IPS DF 4.7 (cell line): Measurements from ENCODE around the gene KSR2.
"Not testable (repeated sequence)": the region's sequence is repeated elsewhere in the genome, so short reads cannot be mapped to it uniquely, and the experiment has no call there.

Experiments
- DNase-seq: peaks from one replicate; pipeline ENCODE4 v3.0.0-alpha.2; 2013; ENCODE audit warnings: low spot score; ENCODE audit errors: extremely low read depth

Gene KSR2

DNA sequence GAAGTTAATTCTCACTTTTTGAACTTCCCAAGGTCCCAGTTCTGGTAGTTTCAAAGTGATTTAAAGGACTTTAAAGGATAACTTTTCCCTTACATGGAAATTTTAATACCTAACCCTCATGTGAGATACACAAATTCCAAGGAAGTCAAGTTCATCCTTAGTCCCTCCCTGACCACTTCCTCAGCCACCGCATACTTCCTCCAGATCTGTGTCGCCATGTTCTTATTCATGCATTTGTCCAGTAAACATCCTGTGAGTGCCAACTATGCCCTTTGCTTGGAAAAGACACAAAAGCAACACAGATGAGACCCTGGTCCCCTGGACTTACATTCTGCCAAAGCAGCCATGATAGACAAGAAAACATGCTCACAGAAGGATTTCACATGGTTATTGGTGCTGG is 206.6 kb downstream of the KSR2 start:
- no peak for DNase-seq

DNA sequence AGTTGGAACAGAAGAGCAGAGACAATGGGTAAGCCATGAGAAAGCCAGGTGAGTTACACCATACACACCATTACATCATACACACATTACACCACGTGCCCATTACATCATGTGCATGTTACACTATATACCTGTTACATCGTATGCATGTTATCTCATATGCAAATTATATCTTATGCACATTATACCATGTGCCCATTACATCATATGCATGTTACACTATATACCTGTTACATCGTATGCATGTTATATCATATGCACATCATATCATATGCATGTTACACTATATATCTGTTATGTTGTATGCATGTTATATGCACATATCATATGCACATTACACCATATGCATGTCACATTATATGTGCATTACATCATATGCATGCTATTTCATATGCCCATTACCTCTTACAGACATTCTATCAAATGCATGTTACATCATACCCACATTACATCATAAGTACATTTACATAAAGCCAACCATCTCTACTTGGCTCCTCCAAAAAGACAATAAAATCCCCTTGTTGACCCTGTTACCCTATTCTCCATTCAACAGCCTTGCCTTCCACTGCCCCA is 207.2 kb downstream of the KSR2 start:
- no peak for DNase-seq

DNA sequence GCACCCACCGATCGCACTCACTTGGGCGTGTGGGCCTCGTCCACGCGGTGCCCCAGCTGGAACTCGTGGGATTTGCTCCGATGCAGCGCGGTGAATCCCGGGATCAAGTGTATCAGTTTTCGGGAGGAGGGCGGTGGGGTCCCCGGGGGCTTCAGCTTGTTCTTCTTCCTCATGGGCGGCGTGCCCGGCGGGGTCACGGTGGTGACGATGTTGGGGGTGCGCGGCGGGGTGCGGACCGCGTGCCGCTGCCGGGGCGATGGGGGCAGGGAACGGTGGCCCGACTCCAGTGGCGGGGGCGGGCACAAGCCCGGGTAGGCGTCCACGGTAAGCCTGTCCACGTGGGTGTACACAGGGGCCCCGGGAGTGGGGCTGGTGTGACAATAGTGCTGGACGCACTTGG is 207.8 kb downstream of the KSR2 start:
- no peak for DNase-seq

DNA sequence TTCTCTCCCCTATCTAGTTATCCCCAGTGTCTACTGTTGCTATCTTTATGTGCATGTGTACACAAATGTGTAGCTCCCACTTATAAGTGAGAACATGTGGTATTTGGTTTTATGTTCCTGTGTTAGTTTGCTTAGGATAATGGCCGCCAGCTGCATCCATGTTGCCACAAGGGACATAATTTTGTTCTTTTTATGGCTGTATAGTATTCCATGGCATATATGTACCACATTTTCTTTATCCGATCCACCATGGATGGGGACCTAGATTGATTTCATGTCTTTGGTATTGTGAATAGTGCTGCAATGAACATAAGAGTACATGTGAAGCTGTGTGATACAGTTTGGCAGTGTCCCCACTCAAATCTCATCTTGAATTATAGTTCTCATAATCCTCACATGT is 218.1 kb downstream of the KSR2 start:
- DNase-seq = no peak

DNA sequence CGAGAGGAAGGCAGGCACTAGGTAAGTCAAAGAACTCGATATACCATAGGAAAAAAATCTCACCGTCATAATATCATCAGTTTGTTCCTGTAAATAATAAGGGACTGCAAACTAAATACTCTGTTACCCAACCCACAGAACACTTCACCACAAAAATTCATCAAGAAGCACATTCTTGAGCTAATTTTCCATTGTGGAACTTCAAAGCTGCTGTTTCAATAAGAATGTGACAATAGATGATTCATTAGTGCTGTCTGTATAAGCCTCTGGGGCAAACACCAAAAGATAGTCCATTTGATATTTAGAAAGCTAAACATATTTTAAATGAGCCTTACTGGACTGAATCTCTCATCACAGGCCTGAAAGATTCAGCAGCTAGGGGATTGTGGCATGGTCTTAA is 219.4 kb downstream of the KSR2 start:
- no peak for DNase-seq

DNA sequence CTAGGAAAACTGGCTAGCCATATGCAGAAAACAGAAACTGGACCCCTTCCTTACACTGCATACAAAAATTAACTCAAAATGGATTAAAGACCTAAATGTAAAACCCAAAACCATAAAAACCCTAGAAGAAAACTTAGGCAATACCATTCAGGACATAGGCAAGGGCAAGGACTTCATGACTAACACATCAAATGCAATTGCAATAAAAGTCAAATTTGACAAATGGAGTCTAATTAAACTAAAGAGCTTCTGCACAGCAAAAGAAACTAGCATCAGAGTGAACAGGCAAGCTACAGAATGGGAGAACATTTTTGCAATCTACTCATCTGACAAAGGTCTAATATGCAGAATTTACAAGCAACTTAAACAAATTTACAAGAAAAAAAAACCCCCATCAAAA is 222.4 kb downstream of the KSR2 start:
- DNase-seq = not testable (repeated sequence)

DNA sequence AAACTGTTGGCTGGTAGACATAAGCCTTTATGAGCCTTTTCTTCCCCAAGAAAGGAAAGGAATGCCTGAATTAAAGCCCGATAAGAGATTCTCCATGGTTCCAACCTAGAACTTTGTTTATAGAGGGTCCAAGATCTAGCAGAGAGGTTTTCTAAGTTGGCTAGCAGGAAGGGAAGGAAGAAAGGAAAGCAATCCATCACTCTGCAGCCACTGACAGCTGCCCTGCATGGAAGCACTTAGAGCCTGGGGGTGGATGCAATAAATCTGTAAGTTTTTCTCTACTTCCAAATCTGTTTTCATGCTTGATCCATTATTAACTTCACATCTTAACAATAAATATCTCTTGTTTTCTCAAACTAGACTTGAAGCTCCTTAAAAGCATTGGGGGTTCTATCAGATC is 224.4 kb downstream of the KSR2 start:
- no peak for DNase-seq

DNA sequence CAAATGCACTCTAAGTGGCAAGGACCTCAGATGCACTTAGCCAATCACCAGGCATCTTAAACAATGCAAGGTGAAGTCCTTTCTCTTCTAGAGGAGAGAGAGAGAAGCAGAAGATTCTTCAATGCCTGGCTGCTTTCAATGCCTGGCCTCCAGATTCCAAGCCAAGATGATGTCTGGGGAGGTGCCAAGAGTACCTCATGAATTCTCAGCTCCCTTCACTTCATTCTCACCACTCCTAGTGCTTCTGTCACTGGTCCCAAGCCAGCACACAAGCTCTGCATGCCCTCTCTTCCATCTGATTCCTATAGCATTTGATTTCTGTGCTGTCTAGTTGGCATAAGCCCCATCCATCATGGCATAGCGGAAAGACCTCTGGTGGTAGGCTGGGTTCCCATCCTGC is 225.0 kb downstream of the KSR2 start:
- DNase-seq = no peak

DNA sequence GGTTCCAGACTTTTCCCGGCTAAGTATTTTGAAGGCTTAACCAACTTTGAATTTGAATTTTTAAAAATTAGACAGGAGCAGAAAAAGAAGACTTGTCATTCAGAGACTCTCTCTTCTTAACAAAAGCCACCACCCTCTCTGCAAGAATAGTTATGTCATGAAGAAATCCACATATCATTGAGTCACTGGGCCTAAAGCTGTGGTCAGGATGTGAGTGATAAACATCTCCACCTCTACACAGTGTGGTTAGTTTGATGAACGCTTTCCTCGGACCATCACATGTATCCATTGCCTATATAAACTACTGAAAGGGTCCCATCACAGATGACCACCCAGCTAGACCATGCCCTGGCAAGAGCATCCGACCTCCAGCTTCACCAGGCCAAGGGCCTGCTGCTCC is 226.1 kb downstream of the KSR2 start:
- no peak for DNase-seq

DNA sequence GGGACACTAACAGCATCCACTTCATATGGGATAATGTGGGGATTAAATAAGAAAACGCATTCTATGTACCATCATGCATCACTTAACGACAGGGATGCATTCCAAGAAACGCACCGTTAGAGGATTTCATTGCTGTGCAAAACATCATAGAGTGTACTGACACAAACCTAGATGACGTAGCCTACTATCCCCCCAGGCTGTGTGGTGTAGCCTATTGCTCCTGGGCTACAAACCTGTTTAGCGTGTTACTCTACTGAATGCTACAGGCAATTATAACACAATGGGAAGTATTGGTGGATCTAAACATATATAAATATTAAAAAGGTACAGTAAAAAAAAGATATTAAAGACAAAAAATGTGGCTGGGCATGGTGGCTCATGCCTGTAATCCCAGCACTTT is 230.6 kb downstream of the KSR2 start:
- DNase-seq = no peak

DNA sequence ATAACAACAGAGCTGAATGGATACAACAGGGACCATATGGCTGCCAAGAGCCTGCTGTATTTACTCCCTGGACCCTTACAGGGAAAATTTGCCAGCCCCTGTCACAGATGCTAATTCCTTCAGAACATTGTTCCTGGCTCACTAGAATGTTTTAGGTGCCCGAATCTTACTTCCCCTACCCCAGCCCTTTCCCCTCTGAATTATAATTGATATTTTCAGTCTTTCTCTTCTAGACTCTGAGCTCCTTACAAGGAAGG is 235.3 kb downstream of the KSR2 start:
- no peak for DNase-seq

DNA sequence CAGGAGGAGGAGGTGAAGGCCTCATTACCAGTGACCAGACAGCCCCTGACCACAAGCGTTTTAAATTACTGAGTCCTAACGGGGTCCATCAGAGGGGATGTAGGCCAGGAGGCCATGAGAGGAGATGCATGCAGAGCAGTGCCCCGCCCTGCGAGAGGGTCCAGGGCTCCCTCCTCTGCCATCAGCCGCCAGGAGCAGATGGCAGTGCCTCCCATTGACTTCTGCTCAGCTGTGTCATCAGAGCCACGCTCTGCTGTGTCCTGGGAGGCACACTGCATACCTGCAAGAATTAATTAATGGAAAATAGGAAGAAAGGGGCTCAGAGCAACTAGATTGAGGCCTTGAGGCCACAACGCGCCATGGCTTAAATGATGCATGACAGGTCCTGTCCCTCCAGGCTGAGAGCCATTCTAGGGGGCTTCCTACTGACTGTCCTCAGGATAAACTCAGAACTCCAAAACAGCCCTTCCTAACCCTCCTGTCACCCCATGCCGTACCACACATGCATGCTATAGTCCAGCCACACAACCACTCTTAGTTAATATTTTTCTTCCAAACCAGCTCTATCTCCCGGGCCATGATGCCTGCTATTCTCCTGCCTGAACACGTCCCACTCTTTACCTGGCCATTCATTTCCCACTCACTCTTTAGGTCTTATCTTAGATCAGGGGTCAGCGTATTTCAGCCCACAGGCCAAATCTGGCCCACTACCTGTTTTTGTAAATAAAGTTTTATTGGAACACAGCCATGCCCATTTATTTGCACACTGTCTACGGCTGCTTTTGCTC is 235.8 kb downstream of the KSR2 start:
- no peak for DNase-seq

DNA sequence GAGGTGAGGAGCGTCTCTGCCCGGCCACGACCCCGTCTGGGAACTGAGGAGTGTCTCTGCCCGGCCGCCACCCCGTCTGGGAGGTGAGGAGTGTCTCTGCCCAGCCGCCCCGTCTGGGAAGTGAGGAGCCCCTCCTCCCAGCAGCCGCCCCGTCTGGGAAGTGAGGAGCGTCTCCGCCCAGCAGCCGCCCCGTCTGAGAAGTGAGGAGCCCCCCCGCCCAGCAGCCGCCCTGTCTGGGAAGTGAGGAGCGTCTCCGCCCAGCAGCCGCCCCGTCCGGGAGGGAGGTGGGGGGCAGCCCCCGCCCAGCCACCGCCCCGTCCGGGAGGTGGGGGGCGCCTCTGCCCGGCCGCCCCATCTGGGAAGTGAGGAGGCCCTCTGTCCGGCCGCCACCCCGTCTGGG is 237.7 kb downstream of the KSR2 start:
- DNase-seq = not testable (repeated sequence)

DNA sequence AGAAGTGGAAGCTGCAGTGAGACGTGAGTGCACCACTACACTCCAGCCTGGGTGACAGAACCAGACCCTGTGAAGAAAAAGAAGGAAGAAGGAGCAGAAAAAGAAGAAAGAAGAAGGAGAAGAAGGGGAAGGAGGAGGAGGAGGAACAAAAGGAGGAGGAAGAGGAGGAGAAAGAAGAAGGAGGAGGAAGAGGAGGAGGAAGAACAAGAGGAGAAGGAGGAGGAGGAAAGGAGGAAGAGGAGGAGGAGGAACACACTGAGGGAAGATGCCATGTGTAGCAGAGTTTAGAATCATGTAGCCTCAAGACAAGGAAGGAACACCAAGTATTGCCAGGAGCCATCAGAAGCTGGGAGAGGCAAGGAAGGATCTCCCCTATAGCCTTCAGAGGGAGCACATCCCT is 241.5 kb downstream of the KSR2 start:
- DNase-seq = no peak

DNA sequence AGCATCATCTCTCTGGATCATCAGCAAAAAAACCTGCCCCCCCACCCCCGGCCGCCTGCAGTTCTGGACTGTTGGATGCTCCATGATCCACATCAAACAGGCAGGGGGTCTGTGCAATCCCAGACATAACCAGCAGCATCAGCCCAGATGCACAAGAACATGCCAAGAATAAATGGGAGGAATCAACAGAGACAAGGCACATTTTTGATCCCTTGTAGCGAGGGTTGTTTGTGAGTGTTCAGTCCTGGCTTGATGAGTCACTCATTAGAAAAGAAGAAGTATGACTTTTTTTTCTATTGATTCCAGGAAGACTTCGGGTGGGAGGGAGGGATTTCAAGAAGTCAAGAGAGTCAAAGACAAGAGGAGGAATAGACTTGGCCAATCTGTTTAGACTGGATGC is 244.2 kb downstream of the KSR2 start:
- no peak for DNase-seq

DNA sequence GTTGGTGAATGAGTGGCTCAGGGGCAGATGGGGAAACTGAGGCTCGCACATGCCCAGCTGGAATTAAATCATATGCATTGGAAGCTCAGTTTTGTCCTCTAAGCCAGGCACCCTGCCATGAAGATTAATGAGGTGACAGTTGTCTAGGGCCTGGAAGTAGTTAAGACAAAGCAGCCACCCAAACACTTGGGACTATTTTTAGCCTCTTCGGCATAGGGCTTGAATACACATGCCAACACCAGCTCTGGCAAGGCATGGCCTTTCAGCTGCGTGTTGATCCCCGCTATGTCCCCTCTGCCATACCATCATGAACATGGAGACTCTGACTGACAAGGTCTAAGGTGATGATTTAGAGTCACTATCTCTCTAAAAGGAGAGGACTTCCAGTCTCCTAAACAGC is 250.2 kb downstream of the KSR2 start:
- no peak for DNase-seq

DNA sequence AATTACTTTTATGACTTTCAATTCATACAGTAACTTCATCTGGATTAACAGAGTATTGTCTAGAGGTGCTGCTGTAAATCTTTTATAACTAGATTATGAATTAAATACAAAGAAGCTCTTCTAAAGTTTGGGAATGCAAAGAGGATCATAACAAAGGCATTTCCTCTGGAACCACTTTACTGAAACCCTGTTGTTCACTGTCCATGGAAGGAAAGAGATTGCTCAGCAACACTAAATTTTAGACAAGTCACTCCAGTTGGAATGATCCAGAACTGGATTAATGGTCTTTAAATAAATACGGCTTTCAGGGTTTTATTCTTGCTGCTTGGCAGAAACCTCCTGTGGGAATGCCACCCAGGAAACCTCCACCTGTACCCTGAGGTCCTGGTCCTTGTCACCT is 250.6 kb downstream of the KSR2 start:
- DNase-seq = no peak

DNA sequence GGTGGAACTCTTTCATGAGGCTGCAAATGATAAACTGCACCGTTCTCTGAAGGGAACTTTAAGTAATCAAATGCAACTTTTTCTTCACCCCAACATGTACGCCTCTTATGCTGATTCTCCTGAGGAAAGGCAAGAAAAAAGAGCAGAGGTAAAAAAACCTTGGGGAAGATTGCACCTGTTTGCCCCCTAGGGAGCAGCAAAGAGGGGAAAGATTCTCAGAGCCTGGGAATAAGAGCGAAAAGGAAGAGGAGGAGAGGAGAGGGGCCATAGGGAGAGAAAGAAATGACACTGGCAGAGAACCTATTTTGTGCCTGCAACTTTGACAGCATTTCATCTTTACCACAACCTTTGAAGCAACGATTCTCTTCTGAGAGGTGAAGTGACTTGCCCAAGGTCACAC is 254.6 kb downstream of the KSR2 start:
- no peak for DNase-seq

DNA sequence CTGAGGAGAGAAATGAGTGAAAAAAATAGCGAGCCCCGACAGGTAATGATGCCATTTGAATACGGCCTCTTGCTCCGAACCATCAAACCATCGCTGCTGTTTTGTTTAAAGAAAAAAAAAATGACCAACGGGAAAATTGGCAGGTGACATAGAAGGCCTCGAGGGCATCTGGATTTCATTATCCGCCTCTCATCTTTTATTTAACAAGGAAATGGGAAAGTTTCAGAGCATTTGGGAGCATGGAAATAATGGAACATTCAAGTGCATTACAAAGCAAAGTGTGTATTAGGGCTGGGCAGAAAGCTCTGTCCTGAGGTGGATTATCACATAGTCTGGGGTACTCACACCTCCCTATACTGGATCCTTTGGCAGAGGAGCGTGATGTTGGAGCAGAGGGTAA is 258.7 kb downstream of the KSR2 start:
- DNase-seq = no peak

DNA sequence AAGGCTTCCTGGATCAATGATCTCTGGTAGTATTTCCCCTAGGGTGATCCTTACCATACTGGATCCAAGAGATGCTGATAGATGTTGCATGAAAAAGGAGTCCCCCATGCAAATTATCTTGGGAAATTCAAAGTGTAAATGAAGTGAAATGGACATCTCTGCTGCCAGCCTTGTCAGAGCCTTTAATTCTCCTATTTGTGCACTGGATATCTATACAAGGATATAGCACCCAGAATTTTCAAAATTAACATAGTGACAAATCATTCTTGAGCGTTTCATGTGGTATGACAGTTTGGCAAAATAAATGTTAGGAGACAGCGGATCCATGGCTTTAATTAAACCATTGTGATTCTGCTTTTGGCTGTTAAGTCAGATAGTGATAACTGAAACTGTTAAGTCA is 260.9 kb downstream of the KSR2 start:
- DNase-seq = no peak

DNA sequence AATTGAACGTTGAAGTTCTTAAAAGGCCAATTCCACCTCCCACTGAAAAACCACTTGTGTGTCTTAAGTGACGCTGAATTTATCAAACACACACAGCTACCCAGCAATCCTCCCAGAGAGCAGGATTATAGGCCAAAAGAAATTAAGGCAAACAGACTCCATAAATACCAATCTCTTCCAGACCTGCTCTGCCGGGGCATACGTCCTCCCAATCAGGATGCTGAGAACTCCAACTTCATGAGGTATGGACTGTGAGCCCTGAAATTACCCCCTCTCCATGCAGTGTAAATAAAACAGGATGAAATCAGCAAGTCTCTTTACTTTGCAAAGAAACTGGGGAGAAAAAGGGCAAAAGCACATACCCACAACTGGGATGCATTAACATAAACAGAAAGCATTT is 265.2 kb downstream of the KSR2 start:
- no peak for DNase-seq

DNA sequence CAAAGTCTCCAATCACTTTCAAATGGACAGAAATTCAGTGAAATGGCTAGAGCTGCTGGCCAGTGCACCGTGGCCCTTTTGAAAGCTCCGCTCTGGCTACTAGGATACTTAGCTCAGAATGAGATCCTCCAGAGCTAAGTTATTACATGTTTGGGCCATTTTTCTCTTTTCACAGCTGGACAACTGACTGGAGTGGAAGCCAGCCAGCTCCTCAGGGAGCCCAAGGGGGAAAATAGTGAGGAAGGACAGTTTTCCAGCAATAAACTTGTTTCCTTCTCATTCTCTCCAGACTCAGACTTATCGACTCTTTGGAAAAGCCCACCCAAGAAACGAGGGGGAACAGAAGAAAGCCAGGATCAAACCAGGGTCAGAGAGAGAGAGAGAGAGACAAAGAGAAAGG is 266.0 kb downstream of the KSR2 start:
- DNase-seq = no peak

DNA sequence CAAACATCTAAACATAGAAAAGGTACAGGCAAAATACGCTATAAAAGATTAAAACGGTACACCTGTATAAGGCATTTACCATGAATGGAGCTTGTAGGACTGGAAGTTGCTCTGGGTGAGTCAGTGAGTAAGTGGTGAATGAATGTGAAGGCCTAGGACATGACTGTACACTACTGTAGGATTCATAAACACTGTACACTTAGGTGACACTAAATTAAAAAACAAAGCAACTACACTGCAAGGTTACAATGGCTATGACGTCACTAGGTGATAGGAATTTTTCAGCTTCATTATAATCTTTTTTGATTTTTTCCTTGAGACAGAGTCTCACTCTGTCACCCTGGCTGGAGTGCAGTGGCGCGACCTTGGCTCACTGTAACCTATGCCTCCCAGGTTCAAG is 269.2 kb downstream of the KSR2 start:
- no peak for DNase-seq

DNA sequence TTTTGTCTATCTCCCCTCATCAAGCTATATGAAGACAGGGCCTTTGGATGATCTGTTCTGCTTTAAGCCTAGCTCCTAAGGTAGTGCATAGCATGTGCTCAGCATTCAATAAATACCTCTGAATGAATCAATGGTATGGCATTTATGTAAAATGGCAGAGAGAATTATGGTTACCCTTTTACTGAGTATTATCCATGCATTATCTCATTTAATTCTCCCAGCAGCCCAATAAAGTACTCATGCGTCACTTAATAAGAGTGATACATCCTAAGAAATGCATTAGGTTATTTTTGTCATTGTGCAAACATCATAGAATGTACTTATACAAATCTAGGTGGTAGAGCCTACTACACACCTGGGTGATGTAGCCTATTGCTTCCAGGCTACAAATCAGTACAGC is 269.7 kb downstream of the KSR2 start:
- no peak for DNase-seq
